ENCODE data around the gene HSFX1.
"Not testable (repeated sequence)": the region's sequence is repeated elsewhere in the genome, so short reads cannot be mapped to it uniquely, and the experiment has no call there.

DNA sequence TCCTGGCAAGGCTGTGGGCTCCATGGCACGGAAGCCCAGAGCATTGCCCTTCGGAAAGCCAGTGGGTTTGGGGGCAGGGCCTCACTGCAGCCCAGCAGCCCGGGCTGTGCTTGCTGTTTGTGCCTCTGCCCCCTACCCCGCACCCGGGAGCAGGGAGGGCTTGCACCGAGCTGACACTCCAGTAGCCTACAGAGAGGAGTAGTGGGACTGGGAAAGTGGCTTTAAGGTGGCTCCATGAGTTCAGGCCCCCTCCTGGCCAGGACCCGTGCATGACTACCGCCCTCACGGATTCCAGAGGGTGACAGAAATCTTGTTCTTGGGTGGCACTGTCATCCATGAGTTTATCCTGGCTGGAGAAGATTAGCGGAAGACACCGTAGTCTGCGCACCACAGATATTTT, 3.5 kb upstream of the HSFX1 start:
- not testable (repeated sequence) for TF ChIP-seq POLR2A, TAF1, POU2F2, SPI1 (IDR thresholded peaks at IDR 0.05; ENCODE audit: low read depth, low read length)

Data from GM12891 (cell line).